ENCODE data around the gene ITGAX.
A peak's percentile ranks its signal among the peaks of the same experiment; 100 is the strongest.

ITGAX gene

GRCh38 chr16:31400191-31400590, 45.2 kb downstream of the ITGAX start:
- DNase-seq (ENCODE audit: low read depth), result no peak

GRCh38 chr16:31401436-31401835, 46.5 kb downstream of the ITGAX start:
- DNase-seq (ENCODE audit: low read depth), result no peak
- TF ChIP-seq CTCF (conservative IDR thresholded peaks at IDR 0.05; ENCODE audit: control insufficient read depth, insufficient read depth, low read depth, low read length), result no peak
- no peak overlapping the region for H3K4me3 ChIP-seq (ENCODE audit: control insufficient read depth, low read depth, low read length)

More at GRCh38 chr16:31400191-31400590, 45.2 kb downstream of the ITGAX start:
- H3K4me3 ChIP-seq (ENCODE audit: control insufficient read depth, low read depth, low read length), result no peak overlapping the region
- no peak for TF ChIP-seq CTCF (conservative IDR thresholded peaks at IDR 0.05; ENCODE audit: control insufficient read depth, insufficient read depth, low read depth, low read length)

- no peak for TF ChIP-seq CTCF (conservative IDR thresholded peaks at IDR 0.05; ENCODE audit: control insufficient read depth, insufficient read depth, low read depth, low read length)
- H3K4me3 ChIP-seq (ENCODE audit: control insufficient read depth, low read depth, low read length), result no peak overlapping the region
- DNase-seq (ENCODE audit: low read depth), result peak; percentile 21
Measured at GRCh38 chr16:31402687-31403086, 47.7 kb downstream of the ITGAX start.

- no peak for DNase-seq (ENCODE audit: low read depth)
Measured at GRCh38 chr16:31403590-31404352, 48.8 kb downstream of the ITGAX start.

GRCh38 chr16:31404353-31405064, 49.5 kb downstream of the ITGAX start:
- no peak for TF ChIP-seq CTCF (conservative IDR thresholded peaks at IDR 0.05; ENCODE audit: control insufficient read depth, insufficient read depth, low read depth, low read length)
- peak overlapping the region; percentile 69 for H3K4me3 ChIP-seq (ENCODE audit: control insufficient read depth, low read depth, low read length)
- peak; percentile 73 for DNase-seq (ENCODE audit: low read depth)

More at GRCh38 chr16:31403590-31404352, 48.8 kb downstream of the ITGAX start:
- no peak for TF ChIP-seq CTCF (conservative IDR thresholded peaks at IDR 0.05; ENCODE audit: control insufficient read depth, insufficient read depth, low read depth, low read length)
- H3K4me3 ChIP-seq (ENCODE audit: control insufficient read depth, low read depth, low read length), result peak overlapping the region; percentile 69

- no peak for TF ChIP-seq CTCF (conservative IDR thresholded peaks at IDR 0.05; ENCODE audit: control insufficient read depth, insufficient read depth, low read depth, low read length)
- H3K4me3 ChIP-seq (ENCODE audit: control insufficient read depth, low read depth, low read length), result no peak overlapping the region
- DNase-seq (ENCODE audit: low read depth), result no peak
Measured at GRCh38 chr16:31407406-31407805, 52.4 kb downstream of the ITGAX start.
